Neural cell (in vitro differentiated cells): Measurements from ENCODE around the gene CACNA2D1. TPM values are rescaled to one million over a fixed set of nuclear protein-coding genes. Genes with fewer than 3 reads are reported as not detected.

ENCODE experiments used
- H2AFZ ChIP-seq: fragments of 200-600, 300-800 bp; sonication (generic), shearing (Covaris generic); 2 replicates; pipeline ENCODE4 v1.6.0; 2014; ENCODE audit warnings: low read depth, mild to moderate bottlenecking, antibody characterized with exemption, low read length, moderate library complexity
- H3F3A ChIP-seq: fragments of 200-600 bp; shearing (Covaris generic); 2 replicates; pipeline ENCODE4 v1.6.1; 2016; ENCODE audit warnings: mild to moderate bottlenecking, moderate library complexity, mixed read lengths, antibody characterized with exemption, low read length; ENCODE audit not compliant: insufficient read depth, poor library complexity, severe bottlenecking
- H3K27ac ChIP-seq: fragments of 200-600, 300-800 bp; sonication (generic), shearing (Covaris generic); 2 replicates; pipeline ENCODE4 v1.5.1; 2014; ENCODE audit warnings: mild to moderate bottlenecking, low read length, moderate library complexity
- H3K27me3 ChIP-seq: fragments of 300-800, 200-600 bp; sonication (generic), shearing (Covaris generic); 2 replicates; pipeline ENCODE4 v1.6.0; 2014; ENCODE audit warnings: mild to moderate bottlenecking, low read depth, low read length, moderate library complexity; ENCODE audit not compliant: insufficient read depth
- H3K36me3 ChIP-seq: fragments of 300-800, 200-600 bp; sonication (generic), shearing (Covaris generic); 2 replicates; pipeline ENCODE4 v1.5.1; 2014; ENCODE audit warnings: mild to moderate bottlenecking, antibody characterized with exemption, low read length, moderate library complexity; ENCODE audit not compliant: insufficient read depth
- H3K4me2 ChIP-seq: fragments of 300-800, 200-600 bp; sonication (generic), shearing (Covaris generic); 2 replicates; pipeline ENCODE4 v1.6.0; 2014; ENCODE audit warnings: mild to moderate bottlenecking, low read length
- H3K4me3 ChIP-seq: fragments of 300-800, 200-600 bp; sonication (generic), shearing (Covaris generic); 2 replicates; pipeline ENCODE4 v1.5.1; 2014; ENCODE audit warnings: mild to moderate bottlenecking, low read length, moderate library complexity
- H3K79me2 ChIP-seq: fragments of 200-600 bp; shearing (Covaris generic); replicated peaks from 2 replicates; pipeline ENCODE4 v1.6.0; 2014; ENCODE audit warnings: mild to moderate bottlenecking, low read length, moderate library complexity; ENCODE audit not compliant: insufficient read depth
- H3K9ac ChIP-seq: fragments of 300-800, 200-600 bp; sonication (generic), shearing (Covaris generic); 2 replicates; pipeline ENCODE4 v1.6.1; 2016; ENCODE audit warnings: mild to moderate bottlenecking, low read length, mixed read lengths
- H3K9me2 ChIP-seq: fragments of 200-600 bp; shearing (Covaris generic); 2 replicates; pipeline ENCODE4 v1.6.1; 2016; ENCODE audit warnings: mild to moderate bottlenecking, low read length, mixed read lengths; ENCODE audit not compliant: insufficient read depth
- H3K9me3 ChIP-seq: fragments of 200-600, 300-800 bp; sonication (generic), shearing (Covaris generic); 2 replicates; pipeline ENCODE4 v1.6.1; 2016; ENCODE audit warnings: mild to moderate bottlenecking, mixed run types, low read length, moderate library complexity, mixed read lengths
- H4K20me1 ChIP-seq: fragments of 200-600 bp; shearing (Covaris generic); 2 replicates; pipeline ENCODE4 v1.6.1; 2016; ENCODE audit warnings: mild to moderate bottlenecking, mixed run types; ENCODE audit not compliant: insufficient read depth
- CTCF ChIP-seq: fragments of 450-650 bp; IDR thresholded peaks from 2 replicates; pipeline ENCODE4 v1.5.1; 2014; ENCODE audit warnings: antibody characterized with exemption, mild to moderate bottlenecking, moderate library complexity; ENCODE audit not compliant: poor library complexity, severe bottlenecking
- EP300 ChIP-seq: fragments of 450-650 bp; conservative IDR thresholded peaks from 2 replicates; pipeline ENCODE4 v1.6.1; 2014; ENCODE audit warnings: antibody characterized with exemption, mild to moderate bottlenecking, moderate library complexity; ENCODE audit not compliant: poor library complexity, severe bottlenecking
- EZH2 ChIP-seq: fragments of 200-600, 300-800 bp; shearing (Covaris generic), sonication (generic); IDR thresholded peaks from 2 replicates; pipeline ENCODE4 v1.6.1; 2014; ENCODE audit warnings: antibody characterized with exemption, low read length, borderline replicate concordance, mild to moderate bottlenecking; ENCODE audit not compliant: insufficient read depth, poor library complexity, severe bottlenecking
- MXI1 ChIP-seq: fragments of 450-650 bp; conservative IDR thresholded peaks from 2 replicates; pipeline ENCODE4 v1.6.1; 2014; ENCODE audit warnings: antibody characterized with exemption, mild to moderate bottlenecking; ENCODE audit not compliant: poor library complexity, severe bottlenecking
- POLR2AphosphoS5 ChIP-seq: IDR thresholded peaks from 2 replicates; pipeline ENCODE4 v1.6.1; 2012
- RAD21 ChIP-seq: fragments of 450-650 bp; conservative IDR thresholded peaks from 2 replicates; pipeline ENCODE4 v1.6.1; 2014; ENCODE audit warnings: antibody characterized with exemption, mild to moderate bottlenecking, moderate library complexity
- REST ChIP-seq: IDR thresholded peaks from 2 replicates; pipeline ENCODE4 v1.6.1; 2012; ENCODE audit warnings: borderline replicate concordance
- SMC3 ChIP-seq: fragments of 450-650 bp; conservative IDR thresholded peaks from 2 replicates; pipeline ENCODE4 v1.6.1; 2014; ENCODE audit warnings: antibody characterized with exemption, mild to moderate bottlenecking, moderate library complexity; ENCODE audit not compliant: poor library complexity
- TAF1 ChIP-seq: IDR thresholded peaks from 2 replicates; pipeline ENCODE4 v1.6.1; 2012; ENCODE audit warnings: low read depth
- polyA plus RNA-seq: library from polyadenylated mRNA; depleted of rRNA; stranded (reverse); fragments of >200 nt; gene quantifications from 2 replicates; pipeline ENCODE4 v1.2.3, GENCODE V29; 2014

Gene CACNA2D1
- polyA plus RNA-seq, 1 donor from 2014 or later, result 7.0 TPM

DNA sequence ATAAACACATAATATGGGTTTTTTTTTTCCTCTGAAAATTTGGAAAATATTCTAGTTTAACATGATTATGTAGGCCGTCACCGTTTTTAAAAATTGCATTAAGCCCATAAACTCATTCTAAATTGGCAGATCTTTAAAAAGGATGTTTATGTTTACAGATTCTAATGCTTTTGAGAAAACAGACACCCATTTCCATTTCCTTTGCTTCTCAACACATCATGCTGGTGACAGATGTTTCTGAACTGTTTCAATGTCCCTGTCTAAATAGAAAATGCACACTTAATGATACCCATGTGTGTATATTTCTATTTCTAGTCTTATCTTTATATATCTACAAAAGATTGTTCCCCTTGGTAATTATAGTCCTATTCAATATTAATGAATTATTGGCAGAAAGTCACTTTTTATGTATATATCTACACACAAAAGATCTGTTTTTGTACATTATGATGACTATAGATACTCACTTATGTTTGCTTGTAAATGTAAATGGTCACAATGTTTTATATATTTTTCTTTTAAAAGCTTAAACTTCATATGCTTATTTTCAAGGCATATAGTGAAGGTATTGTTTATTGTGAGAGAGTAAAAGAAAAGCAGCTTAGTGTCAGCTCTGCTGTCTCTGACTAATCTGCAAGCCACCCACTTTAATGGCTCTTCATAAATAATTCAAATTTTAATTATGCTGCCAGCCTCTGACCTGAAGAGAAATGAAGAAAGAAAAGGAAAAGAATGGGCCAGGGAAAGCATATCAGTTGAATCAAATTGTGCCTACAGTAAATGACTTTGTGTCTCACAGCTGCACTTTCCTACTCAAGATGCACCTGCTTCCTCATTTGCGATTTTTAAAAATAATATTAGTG is 179.4 kb downstream of the CACNA2D1 start:
- Histone ChIP-seq H3K27me3 (peaks cover 7% of the 10 kb centered on the region), H3K9ac (no peak overlapping the region), H3K27ac (peak overlapping the region; percentile 23), H2AFZ (no peak overlapping the region), H3K36me3 (no peaks in the 10 kb centered on the region), H3K9me3 (no peaks in the 10 kb centered on the region), H4K20me1 (no peaks in the 10 kb centered on the region), H3K9me2 (no peaks in the 10 kb centered on the region), H3F3A (no peaks in the 10 kb centered on the region), H3K4me3 (no peak overlapping the region), H3K79me2 (no peaks in the 10 kb centered on the region), H3K4me2 (peak overlapping the region; percentile 9)
- TF ChIP-seq POLR2AphosphoS5 (peak; percentile 57), CTCF (no peak)

DNA sequence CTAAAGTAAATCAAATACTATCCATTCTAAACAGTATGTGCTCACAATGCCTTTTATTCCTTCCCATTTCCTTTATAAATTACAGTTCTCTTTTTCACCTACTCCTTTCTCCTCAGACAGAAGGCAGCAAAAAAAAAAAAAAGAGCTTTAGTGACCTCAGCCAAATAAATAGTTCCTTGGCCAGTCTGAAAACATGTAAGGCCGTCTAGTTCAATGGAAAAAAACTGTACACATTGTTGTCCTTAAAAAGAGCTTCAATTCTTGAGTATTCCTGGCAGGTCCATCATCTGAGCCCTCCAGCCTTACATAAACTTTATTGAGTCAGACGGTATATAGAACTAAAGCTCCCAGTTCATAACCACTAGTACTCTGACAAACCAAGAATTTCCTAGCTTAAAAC is 185.4 kb downstream of the CACNA2D1 start:
- Histone ChIP-seq H3F3A (no peaks in the 10 kb centered on the region), H3K27ac (no peak overlapping the region)

More for the DNA sequence above, 185.4 kb downstream of the CACNA2D1 start:
- H3K79me2 ChIP-seq, result no peaks in the 10 kb centered on the region
- H3K36me3 ChIP-seq, result no peaks in the 10 kb centered on the region
- no peak for TF ChIP-seq MXI1
- TF ChIP-seq RAD21, result no peak
- no peak for TF ChIP-seq SMC3
- TF ChIP-seq CTCF, result no peak
- no peak for TF ChIP-seq EP300
- no peak for TF ChIP-seq TAF1
- TF ChIP-seq POLR2AphosphoS5, result no peak
- no peak for TF ChIP-seq EZH2
- no peak for TF ChIP-seq REST
- H3K9ac ChIP-seq, result no peak overlapping the region
- no peaks in the 10 kb centered on the region for H3K9me3 ChIP-seq
- H3K4me2 ChIP-seq, result no peak overlapping the region
- H3K9me2 ChIP-seq, result no peaks in the 10 kb centered on the region
- no peak overlapping the region for H2AFZ ChIP-seq
- H4K20me1 ChIP-seq, result no peaks in the 10 kb centered on the region
- H3K27me3 ChIP-seq, result no peaks in the 10 kb centered on the region
- H3K4me3 ChIP-seq, result no peak overlapping the region
